ENCODE results near the gene ARHGEF38.

GRCh38 chr4:105598787-105599186 is 46.4 kb downstream of the ARHGEF38 start:
- TF ChIP-seq, protein P1, sequence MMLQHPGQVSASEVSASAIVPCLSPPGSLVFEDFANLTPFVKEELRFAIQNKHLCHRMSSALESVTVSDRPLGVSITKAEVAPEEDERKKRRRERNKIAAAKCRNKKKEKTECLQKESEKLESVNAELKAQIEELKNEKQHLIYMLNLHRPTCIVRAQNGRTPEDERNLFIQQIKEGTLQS (IDR thresholded peaks at IDR 0.05): no peak
- TF ChIP-seq, protein P2, sequence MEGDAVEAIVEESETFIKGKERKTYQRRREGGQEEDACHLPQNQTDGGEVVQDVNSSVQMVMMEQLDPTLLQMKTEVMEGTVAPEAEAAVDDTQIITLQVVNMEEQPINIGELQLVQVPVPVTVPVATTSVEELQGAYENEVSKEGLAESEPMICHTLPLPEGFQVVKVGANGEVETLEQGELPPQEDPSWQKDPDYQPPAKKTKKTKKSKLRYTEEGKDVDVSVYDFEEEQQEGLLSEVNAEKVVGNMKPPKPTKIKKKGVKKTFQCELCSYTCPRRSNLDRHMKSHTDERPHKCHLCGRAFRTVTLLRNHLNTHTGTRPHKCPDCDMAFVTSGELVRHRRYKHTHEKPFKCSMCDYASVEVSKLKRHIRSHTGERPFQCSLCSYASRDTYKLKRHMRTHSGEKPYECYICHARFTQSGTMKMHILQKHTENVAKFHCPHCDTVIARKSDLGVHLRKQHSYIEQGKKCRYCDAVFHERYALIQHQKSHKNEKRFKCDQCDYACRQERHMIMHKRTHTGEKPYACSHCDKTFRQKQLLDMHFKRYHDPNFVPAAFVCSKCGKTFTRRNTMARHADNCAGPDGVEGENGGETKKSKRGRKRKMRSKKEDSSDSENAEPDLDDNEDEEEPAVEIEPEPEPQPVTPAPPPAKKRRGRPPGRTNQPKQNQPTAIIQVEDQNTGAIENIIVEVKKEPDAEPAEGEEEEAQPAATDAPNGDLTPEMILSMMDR (IDR thresholded peaks at IDR 0.05; ENCODE audit: low read depth, low read length, missing input control): no peak
- TF ChIP-seq RAD21 (IDR thresholded peaks at IDR 0.05) (no peak), RXRA (IDR thresholded peaks at IDR 0.05) (no peak), GABPA (IDR thresholded peaks at IDR 0.05 in 1 of 2, conservative IDR thresholded peaks at IDR 0.05 in 1 of 2) (no peak), SP1 (IDR thresholded peaks at IDR 0.05) (no peak), EGR1 (IDR thresholded peaks at IDR 0.05; ENCODE audit: low read depth in 2 of 2) (no peak), FOXA1 (IDR thresholded peaks at IDR 0.05) (no peak), YY1 (IDR thresholded peaks at IDR 0.05) (no peak), TAF1 (conservative IDR thresholded peaks at IDR 0.05) (no peak)
- TF ChIP-seq, protein P3, sequence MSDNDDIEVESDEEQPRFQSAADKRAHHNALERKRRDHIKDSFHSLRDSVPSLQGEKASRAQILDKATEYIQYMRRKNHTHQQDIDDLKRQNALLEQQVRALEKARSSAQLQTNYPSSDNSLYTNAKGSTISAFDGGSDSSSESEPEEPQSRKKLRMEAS (IDR thresholded peaks at IDR 0.05): no peak
- TF ChIP-seq, protein P4, sequence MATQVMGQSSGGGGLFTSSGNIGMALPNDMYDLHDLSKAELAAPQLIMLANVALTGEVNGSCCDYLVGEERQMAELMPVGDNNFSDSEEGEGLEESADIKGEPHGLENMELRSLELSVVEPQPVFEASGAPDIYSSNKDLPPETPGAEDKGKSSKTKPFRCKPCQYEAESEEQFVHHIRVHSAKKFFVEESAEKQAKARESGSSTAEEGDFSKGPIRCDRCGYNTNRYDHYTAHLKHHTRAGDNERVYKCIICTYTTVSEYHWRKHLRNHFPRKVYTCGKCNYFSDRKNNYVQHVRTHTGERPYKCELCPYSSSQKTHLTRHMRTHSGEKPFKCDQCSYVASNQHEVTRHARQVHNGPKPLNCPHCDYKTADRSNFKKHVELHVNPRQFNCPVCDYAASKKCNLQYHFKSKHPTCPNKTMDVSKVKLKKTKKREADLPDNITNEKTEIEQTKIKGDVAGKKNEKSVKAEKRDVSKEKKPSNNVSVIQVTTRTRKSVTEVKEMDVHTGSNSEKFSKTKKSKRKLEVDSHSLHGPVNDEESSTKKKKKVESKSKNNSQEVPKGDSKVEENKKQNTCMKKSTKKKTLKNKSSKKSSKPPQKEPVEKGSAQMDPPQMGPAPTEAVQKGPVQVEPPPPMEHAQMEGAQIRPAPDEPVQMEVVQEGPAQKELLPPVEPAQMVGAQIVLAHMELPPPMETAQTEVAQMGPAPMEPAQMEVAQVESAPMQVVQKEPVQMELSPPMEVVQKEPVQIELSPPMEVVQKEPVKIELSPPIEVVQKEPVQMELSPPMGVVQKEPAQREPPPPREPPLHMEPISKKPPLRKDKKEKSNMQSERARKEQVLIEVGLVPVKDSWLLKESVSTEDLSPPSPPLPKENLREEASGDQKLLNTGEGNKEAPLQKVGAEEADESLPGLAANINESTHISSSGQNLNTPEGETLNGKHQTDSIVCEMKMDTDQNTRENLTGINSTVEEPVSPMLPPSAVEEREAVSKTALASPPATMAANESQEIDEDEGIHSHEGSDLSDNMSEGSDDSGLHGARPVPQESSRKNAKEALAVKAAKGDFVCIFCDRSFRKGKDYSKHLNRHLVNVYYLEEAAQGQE (IDR thresholded peaks at IDR 0.05): no peak
- TF ChIP-seq, protein P5, sequence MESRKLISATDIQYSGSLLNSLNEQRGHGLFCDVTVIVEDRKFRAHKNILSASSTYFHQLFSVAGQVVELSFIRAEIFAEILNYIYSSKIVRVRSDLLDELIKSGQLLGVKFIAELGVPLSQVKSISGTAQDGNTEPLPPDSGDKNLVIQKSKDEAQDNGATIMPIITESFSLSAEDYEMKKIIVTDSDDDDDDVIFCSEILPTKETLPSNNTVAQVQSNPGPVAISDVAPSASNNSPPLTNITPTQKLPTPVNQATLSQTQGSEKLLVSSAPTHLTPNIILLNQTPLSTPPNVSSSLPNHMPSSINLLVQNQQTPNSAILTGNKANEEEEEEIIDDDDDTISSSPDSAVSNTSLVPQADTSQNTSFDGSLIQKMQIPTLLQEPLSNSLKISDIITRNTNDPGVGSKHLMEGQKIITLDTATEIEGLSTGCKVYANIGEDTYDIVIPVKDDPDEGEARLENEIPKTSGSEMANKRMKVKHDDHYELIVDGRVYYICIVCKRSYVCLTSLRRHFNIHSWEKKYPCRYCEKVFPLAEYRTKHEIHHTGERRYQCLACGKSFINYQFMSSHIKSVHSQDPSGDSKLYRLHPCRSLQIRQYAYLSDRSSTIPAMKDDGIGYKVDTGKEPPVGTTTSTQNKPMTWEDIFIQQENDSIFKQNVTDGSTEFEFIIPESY (IDR thresholded peaks at IDR 0.05): no peak

Measured in liver (tissue), 3 donors.